HG02678 (cell line): ENCODE results near the gene SULT4A1.
"Not testable (repeated sequence)": the region's sequence is repeated elsewhere in the genome, so short reads cannot be mapped to it uniquely, and the experiment has no call there.

ENCODE experiments used
- ATAC-seq: cut with Tn5 transposase; IDR thresholded peaks from one replicate; pipeline ENCODE4 v1.9.1; 2021; ENCODE audit warnings: mild to moderate bottlenecking, moderate library complexity; ENCODE audit not compliant: unreplicated experiment

The SULT4A1 gene

DNA sequence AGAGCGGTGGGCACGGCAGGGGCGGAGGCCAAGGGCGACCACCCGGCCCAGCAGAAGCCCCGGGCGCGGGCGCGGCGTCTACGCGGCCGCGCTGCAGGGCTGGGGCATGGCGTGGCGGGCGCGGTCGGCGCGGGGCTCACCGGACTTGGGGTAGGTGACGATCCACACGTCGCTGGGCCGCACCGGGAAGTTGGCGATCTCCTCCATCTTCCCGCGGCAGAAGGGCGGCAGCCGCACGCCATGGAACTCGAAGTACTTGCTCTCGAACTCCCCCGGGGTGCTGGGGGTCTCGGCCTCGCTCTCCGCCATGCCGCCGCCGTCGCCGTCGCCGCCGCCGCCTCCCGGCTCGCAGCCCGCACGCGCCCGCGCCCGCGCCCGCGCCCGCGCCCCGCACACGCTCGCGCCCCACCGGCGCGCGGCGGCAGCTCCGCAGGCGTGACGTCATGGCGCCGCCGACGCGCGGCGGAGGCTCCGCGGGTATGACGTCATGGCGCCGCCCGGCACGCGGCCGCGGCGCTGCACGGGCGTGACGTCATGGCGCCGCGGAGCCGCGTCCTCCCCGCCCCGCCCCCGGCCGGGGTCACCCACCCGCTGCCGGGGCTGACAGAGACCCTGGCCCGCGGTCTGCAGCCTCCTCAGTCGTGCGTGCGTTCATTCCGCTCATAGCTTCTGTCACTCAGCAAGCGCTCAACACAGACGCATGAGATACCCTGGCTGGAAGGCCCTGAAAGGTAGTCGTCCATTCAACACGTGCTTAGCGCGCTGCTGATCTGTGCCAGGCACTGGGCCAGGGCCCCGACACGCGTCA lies at the start of gene SULT4A1:
TSS of gene SULT4A1 (minus strand) at position 440 of the 808 bp plus-strand sequence. CDS start at position 309, 131 bp downstream.
- no peak for ATAC-seq

- ATAC-seq, result no peak
These were observed 49.0 kb upstream of the SULT4A1 start for GRCh38 chr22:43911351-43911750.

DNA sequence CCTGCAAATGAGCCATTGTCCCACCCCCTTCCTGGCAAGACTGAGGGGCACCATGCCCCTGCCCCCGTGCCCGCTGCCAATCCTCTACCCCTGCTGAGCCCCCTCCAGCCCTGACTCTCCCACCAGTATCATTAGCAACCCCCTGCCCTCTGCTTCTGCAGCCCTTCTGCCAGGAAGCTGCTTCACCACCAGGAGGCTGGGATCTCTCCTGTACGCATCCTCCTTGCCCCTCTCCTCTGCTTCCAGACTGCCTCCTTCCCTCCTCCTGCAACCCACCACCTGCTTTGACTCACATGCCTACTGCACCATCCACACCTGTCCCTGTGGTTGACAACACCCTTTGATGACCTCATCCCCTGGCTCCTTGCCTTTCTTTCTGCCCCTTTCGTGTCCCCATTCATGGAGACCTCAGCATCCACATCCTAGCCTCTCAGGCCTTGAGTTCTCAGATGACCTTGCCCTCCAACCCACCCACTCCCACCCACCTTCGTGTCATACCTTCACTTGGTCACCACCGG lies 47.9 kb upstream of the SULT4A1 start:
- ATAC-seq, result no peak

- ATAC-seq, result no peak
These were observed 47.4 kb upstream of the SULT4A1 start for GRCh38 chr22:43909708-43910107.

- no peak for ATAC-seq
These were observed 43.4 kb upstream of the SULT4A1 start for GRCh38 chr22:43905681-43906080.

GRCh38 chr22:43904412-43904811 lies 42.1 kb upstream of the SULT4A1 start:
- ATAC-seq, result not testable (repeated sequence)

DNA sequence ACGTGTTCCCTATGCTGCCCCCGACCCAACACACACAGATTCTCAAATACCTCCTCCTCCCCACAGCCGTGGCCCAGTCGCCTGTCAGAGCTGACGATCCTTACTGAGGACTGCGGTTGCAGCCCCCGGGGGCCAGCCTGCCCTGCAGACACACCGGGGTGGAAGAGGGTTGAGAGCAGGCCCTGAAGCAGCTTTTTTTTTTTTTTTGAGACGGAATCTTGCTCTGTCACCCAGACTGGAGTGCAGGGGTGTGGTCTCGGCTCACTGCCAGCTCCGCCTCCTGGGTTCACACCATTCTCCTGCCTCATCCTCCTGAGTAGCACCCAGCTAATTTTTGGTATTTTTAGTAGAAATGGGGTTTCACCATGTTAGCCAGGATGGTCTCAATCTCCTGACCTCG lies 40.7 kb upstream of the SULT4A1 start:
- not testable (repeated sequence) for ATAC-seq

- ATAC-seq, result no peak
These were observed 39.8 kb upstream of the SULT4A1 start for GRCh38 chr22:43901976-43902643.

DNA sequence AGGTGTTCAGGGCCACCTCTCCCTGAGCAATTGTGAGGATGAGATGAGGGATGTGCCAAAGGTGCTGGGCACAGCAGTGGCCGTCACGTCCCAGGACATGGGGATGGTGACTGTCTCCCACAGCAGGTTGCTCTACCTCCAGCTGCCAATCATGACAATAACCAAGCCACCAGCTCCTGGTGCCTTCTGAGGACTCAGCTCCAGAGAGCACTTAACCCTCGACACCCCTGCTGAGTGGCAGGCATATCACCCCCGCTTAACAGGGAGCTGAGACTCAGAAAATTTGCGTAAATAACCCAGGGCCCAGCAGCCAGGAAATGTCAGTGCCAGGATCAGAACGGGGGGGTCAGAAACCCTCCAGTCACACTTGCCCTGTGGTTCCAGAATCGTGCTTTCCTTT lies 37.9 kb upstream of the SULT4A1 start:
- ATAC-seq, result no peak

GRCh38 chr22:43897751-43898261 lies 35.5 kb upstream of the SULT4A1 start:
- no peak for ATAC-seq

- no peak for ATAC-seq
These were observed 33.8 kb upstream of the SULT4A1 start for GRCh38 chr22:43895986-43896645.

- no peak for ATAC-seq
These were observed 31.8 kb upstream of the SULT4A1 start for GRCh38 chr22:43894122-43894521.

GRCh38 chr22:43893266-43893665 lies 31.0 kb upstream of the SULT4A1 start:
- ATAC-seq, result no peak

DNA sequence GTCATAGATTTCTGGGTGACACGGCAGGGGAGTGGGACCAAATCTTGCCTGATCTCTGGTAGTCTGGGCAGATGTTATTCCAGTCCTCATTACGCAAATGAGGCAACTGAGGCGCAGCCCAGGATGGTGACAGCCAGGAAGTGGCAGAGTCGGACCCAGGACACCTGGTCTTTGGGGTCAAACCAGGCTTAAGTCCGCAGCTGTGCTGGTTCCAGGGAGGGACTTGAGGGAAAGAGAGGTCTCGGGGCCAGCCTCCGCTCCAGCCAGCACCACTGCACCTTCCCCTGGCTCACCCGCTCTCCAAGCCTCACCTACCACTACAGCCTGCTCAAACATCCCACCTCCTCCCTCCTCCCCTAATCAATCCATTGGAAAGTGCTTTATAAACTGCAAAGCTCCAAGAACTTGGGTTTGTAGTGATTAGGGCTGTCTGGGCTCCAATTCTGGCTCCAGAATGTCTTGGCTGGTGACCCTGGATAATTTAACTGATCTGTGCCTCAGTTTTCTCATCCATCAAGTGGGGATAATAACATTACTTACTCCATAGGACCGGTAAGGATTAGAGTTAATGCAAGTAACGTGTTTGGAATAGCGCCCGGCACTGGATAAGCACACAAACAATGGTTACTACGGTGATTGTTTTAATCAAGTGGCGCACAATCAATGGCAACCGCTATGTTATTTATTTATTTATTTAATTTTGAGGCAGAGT lies 30.0 kb upstream of the SULT4A1 start:
- no peak for ATAC-seq

DNA sequence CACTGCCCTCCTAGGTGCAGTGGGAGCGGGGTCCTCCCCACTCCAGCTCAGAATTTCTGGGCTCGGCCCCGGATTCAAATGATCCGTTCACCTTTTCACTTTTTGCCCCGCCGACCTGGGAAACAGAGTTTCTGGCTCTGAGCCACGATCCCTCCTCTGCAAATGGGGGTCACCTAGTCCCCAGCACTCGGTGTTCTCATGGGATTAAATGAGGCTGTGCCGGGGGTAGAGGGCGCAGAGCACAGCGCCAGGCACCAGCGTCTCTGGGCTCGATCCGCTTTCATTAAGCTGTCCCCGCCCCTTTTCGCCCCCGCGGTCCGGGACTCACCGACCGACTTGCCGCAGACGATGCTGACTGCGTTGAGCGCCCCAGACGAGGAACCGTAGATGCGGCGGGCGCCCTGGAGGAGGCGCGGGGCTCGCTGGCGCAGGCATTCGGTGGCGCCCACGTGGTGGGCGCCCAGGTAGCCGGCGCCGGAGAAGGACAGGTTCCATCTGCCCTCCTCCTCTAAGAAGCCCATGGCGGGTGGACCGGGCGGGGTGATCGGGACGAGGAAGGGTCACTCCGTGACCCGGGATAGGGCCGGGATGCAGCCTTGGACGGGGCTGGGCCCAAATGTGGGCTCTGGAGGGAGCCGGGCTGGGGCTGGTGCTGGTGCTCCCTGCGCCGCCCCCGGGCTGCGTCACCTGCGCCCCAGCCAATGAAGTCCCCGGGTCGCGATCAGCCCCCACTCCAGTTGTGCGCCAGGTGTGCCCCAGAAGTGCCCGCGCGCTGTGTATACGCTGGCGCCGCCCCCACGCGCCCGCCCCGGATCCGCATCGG lies 29.3 kb upstream of the SULT4A1 start, which contains the start of gene PNPLA5:
TSS of gene PNPLA5 (minus strand) at position 654 of the 823 bp plus-strand sequence. CDS start at position 521, 133 bp downstream.
- ATAC-seq, result no peak

DNA sequence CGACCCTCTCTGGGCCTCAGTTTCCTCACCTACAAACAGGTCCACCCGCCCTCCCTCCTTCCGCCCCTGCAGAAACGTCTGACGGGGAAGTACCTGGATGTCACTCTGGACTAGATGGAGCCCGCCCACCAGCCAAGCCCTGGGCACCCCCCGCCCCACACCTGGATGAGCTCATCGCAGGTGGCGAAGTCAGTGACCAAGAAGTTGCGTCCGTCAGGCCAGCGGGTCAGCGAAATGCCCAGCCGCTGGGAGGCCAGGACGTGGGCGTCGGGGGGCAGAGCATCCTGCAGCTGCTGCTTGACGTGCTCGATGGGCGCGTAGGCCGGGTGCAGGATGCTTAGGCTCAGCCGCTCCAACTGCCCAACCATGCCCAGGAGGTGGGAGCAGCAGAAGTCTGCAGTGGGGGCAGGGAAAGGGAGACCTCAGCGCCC lies 28.6 kb upstream of the SULT4A1 start:
- ATAC-seq, result no peak

GRCh38 chr22:43889860-43890253 lies 27.5 kb upstream of the SULT4A1 start:
- no peak for ATAC-seq

DNA sequence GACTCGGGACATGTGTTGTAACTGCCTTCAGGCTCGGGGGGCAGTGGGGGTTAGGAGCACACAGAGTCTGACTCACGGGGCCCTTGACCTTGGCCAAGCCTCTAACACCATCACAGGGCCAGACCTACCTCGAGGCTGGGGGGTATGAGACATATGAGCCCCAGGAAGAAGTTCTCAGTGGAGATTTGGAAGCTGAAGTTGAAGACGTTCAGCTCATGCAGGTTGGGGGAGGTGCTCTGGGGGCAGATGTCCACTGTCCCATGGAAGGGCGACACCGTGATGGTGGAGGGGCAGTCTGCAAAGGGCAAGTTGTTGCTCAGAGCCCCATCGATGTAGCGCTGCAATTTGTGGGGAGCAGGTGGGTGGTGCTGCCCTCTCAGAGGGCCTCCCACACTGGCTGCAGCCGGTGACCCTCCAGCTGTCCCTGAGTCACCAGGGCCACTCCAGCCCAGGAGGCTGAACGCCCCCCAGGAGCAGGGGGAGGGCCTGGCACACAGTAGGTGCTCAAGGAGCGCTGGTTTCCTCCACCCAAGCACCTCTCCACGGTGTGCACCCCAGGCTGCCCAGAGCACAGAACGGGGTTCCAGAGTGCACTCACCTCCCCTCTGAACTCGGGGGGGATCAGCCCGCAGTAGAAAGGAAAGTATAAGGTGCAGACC lies 27.0 kb upstream of the SULT4A1 start:
- ATAC-seq, result no peak

- ATAC-seq, result no peak
These were observed 26.4 kb upstream of the SULT4A1 start for GRCh38 chr22:43888740-43889139.
